NCI-H2171 treated with DMSO at 0.1 percent for 48 hours (cell line): ENCODE measurements around the gene ACOT2.
A peak's percentile ranks its signal among the peaks of the same experiment; 100 is the strongest.
"Not testable (repeated sequence)": the region's sequence is repeated elsewhere in the genome, so short reads cannot be mapped to it uniquely, and the experiment has no call there.

Experiments used
- DNase-seq: peaks from one replicate; lab custom pipeline; 2025; lab: John Stamatoyannopoulos, UW

ACOT2 gene

DNA sequence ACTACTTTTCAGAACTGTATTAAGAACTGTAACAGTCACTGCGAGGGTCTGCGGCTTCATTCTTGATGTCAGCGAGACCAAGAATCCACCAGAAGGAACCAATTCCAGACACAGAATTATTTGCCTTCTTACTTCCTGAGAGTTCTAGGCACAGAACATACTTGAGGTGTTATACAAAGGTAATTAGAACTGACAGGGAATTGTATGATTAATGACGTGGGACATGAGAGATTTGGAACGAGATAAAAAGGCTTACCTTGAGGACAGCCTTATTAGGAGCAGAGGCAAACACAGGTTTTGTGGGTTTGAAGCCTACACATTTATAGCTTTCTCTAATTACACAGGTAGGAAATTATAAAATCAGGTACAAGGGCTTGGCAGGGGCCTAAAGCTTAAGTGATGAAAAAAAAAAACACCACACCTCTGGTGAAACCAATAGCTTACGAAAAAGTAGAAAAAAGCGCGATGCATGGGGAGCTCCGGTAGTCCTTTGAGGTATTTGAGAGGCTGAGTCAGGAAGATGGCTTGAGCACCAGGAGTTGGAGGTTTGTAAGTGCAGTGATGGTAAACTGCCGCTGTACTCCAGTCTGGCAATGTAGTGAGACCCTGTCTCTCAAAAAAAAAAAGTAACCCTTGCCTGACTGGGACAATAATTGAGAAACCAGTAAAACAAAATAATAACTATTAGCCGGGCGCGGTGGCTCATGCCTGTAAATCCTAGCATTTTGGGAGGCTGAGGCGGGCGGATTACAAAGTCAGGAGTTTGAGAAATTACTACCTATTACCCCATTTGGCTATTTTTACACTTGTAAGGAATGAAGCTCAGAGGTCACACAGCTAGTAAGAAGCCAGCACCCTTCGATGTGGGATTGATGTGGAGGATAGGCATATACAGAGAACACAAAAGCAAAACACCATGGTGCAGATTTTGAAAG, 795 bp upstream of the ACOT2 start:
- peak; percentile 33 for DNase-seq

DNA sequence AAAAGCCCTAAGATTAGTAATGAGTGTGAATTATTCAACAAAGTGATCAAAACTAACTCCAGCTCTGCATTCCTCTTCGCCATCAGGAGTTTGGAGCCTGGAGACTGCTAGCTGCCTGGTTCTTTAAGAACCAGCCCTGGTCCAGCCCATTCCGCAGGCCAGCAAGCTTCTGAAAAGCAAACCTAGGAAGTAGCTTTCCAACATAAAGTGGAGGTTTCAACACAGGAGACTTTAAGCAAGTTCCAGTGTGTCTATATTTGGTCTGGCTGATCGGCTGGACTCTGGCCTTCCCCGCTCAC, 178 bp upstream of the ACOT2 start:
- DNase-seq: not testable (repeated sequence)

DNA sequence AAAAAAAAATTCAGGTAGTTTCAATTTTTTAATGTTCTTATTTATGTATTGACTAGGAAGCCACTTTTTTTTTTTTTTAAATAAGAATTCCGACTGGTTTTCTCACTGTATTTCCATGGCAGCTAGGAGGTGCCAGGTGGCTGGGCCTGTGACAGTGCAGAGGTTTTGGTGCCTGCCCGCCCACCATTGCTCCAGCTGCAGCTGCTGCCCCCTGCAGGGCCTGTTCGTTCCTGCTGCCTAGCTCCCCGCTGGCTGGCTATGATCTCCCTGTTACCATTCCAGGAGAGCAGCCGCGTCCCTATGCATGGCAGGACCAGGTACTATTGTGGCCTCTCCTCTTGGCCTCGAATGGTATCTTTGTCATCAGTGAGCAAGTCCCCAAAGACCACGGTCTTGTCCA, 1.9 kb downstream of the ACOT2 start:
- peak; percentile 67 for DNase-seq

DNA sequence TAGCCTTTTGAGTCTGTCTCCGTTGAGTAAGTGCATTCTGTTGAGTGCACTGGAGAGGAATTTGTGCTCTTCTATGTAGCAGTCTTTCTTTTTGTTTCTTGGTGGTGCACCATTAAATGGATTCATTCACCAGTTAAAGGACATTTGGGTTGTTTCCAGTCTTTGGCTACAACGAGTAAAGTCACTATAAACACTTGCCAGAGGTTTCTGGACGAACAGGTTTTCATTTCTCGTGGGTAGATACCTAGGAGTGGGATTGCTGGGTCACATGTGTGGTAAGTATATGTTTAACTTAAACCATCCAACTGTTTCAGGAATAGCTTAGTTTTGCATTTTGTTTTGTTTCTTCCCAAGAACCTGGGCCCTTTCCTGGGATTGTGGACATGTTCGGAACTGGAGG, 4.0 kb downstream of the ACOT2 start:
- DNase-seq: not testable (repeated sequence)

DNA sequence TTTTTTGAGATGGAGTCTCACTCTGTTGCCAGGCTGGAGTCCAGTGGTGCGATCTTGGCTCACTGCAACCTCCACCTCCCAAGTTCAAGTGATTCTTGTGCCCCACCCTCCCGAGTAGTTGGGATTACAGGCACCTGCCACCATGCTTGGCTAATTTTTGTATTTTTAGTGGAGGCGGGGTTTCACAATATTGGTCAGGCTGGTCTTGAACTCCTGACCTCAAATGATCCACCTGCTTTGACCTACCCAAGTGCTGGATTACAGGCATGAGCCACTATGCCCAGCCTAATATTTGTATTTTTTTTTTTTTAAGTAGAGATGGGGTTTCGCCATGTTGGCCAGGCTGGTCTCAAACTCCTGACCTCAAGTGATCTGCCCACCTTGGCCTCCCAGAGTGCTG, 4.7 kb downstream of the ACOT2 start:
- DNase-seq: not testable (repeated sequence)

DNA sequence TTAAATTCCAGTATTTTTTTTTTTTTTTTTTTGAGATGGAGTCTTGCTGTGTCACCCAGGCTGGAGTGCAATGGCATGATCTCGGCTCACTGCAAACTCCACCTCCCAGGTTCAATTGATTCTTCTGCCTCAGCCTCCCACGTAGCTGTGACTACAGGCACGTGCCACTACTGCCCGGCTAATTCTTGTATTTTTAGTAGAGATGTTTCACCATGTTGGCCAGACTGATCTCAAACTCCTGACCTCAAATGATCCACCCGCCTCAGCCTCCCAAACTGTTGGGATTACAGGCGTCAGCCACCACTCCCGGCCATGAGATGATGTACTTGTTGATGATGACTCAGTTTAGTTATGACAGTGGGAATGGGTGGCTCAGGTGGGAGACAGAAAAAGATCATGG, 5.2 kb downstream of the ACOT2 start:
- DNase-seq: not testable (repeated sequence)

DNA sequence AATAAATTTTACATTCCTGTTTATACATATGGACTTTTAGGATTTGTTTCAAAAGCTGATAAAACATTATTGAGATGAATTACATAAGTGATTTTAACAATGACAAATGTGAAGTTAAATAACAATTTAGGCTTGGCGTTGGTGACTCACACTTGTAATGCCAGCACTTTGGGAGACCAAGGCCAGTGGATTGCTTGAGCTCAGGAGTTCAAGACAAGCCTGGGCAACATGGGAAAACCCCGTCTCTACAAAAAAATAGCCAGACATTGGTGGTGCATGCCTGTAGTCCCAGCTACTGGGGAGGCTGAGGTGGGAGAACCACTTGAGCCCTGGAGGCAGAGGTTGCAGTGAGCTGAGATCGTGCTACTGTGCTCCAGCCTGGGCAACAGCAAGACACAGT, 7.4 kb downstream of the ACOT2 start:
- DNase-seq: no peak

DNA sequence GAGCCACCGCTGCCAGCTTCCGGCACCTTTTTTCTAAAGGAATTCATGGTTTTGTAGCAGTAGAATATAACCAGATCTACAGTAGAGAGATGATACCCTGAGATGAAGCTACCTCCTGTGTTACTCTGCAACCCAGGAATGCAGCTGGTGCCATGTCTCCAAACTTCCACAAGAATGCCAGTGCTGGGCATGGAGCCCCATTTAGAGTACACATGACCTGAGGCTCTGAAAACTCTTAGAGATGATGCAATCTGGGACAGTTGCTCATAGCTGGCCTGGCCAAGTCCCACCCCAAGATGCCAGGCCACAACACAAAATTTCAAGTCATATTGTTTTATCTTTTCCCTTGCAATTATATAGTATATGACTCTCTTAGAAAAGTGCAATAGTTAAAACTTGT, 8.2 kb downstream of the ACOT2 start:
- DNase-seq: not testable (repeated sequence)

DNA sequence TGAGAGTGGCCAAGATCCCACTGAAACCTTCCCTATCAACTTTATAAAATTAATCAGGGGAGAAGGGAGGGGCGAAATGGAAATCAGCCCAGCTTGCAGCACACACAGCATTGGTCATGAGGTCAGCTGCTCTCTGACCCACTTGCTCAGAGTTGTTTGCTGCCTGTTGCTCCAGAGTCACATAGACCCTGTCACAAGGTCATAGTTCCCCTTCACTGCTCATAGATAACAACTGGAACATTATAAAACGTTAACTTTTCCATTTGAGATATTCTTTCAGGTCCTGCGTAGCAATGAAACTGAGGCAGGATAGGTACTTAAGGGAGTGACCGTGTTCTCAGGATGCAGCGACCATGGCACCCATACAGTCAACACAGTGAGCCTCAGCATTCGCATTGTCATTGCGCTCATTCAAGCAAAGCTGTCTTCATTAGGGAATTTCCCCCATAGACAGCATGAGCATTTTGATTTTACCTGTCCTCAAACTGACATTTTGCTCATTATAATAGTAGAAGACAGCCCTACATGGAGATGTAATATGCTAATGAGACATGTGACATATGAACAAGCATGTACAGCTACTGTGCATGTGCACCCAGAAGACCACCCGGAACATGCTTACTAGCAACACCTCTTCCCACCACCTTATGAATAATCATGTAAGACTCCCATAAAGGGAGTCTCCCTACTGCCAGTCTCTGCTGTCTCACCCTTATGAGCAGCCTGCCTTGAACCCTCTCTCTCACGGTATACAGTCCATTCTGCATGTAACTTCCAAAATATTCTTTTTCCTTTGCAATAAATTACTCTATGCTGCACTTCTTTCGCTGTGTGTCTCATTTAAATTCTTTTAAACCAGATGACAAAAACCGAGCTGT, 13.3 kb downstream of the ACOT2 start:
- DNase-seq: not testable (repeated sequence)

DNA sequence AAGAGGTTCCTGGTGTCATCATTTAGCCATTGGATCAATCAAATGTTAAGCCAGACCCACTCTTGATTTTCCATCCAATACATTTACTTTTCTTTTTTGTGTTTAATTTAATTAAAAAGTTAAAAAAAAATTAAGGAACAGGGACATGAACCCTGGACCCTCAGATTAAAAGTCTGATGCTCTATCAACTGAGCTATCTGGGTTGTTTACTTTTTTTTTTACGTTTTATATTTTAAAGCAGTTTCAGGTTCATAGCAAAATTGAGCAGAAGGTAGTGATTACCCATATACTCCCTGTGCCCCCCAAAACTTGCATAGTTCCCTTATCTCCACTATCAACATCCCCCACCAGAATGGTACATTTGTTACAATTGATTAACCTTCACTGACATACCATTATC, 19.7 kb downstream of the ACOT2 start:
- DNase-seq: no peak

DNA sequence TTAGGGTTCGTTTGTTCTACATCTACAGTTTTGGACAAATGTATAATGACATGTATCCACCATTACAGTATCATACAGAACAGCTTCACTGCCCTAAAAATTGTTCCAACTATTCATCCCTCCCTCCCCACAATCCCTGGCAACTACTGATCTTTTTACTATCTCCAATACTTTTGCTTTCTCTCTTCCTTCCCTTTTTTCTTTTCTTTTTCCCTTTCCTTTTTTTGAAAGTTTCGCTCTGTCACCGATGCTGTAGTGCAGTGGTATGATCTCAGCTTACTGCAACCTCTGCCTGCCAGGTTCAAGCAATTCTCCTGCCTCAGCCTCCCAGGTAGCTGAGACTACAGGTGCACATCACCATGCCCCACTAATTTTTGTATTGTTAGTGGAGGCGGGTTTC, 20.1 kb downstream of the ACOT2 start:
- no peak for DNase-seq

DNA sequence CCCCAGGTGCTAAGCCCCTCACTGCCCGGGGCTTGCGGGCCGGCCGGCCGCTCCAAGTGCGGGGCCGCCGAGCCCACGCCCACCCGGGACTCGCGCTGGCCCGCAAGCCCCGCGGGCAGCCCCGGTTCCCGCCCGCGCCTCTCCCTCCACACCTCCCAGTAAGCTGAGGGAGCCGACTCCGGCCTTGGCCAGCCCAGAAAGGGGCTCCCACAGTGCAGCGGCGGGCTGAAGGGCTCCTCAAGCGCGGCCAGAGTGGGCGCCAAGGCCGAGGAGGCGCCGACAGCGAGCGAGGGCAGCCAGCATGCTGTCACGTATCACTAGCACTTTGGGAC, 21.6 kb downstream of the ACOT2 start:
- DNase-seq: not testable (repeated sequence)

DNA sequence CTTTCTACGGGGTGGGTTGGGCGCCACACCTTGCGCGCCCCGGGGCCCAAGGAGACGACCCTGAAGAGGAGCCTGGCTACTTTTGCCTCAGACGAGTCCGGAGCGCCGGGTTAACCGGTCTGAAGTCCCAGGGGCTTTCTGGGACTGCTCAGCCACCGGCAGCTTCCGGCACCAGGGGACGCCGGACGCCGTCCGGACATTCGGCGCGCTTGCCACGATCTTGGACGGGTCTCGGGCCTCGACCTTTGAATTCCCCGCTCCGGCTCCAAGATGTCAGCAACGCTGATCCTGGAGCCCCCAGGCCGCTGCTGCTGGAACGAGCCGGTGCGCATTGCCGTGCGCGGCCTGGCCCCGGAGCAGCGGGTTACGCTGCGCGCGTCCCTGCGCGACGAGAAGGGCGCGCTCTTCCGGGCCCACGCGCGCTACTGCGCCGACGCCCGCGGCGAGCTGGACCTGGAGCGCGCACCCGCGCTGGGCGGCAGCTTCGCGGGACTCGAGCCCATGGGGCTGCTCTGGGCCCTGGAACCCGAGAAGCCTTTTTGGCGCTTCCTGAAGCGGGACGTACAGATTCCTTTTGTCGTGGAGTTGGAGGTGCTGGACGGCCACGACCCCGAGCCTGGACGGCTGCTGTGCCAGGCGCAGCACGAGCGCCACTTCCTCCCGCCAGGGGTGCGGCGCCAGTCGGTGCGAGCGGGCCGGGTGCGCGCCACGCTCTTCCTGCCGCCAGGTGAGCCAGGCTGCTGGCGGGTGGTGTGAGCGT, 22.9 kb downstream of the ACOT2 start, which contains the start of gene ACOT4:
TSS of gene ACOT4 (plus strand) at position 184 of the 760 bp plus-strand sequence. CDS start at position 271, 87 bp downstream.
- peak; percentile 40 for DNase-seq

DNA sequence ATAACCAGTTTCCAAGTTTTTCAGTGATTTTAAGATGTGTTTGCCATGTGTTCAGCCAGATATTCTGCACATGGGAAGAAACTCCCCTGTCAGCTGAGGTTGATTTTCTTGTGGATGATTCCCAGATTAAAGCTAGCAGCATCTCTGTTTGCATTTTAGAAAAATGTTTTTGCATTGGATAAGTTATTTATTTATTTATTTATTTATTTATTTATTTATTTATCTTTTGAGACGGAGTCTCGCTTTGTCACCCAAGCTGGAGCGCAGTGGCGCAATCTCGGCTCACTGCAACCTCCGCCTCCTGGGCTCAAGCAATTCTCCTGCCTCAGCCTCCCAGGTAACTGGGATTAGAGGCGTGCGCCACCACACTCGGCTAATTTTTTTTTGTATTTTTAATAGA, 25.5 kb downstream of the ACOT2 start:
- no peak for DNase-seq

DNA sequence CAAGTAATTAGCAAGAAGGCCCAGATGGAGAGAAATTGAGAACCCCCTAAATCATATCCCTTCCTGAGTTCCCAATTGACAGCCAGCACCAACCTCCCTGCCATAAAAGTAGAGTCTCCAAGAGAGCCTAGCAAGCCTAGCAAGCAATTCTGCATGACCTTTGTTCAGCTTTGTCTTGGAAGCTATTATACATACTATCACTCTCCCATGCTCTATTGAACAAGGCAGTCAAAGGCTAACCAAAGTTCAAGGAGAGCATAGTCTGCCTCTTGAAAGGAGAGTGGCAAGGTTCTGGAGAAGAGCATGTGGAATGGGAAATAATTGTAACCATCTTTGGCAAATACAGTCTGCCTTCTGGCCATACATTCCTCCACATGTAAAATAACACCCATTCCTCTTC, 30.5 kb downstream of the ACOT2 start:
- no peak for DNase-seq

DNA sequence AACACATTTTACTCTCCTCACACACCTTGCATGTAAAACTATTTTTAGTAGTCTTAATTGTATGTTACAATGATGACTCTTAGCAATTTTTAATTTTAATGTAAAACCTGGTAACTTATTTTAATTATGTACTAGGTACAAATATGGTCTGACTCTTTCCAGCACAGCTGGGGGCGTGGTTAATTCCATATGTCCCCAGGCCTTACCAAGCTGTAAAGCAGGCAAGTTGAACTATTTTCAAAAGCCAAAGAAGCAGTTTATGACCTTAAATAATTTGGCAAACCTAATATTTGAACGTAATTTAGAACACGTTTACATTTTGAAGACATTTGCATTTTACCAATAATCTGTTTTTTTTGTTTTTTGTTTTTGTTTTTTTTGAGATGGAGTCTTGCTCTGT, 34.0 kb downstream of the ACOT2 start:
- DNase-seq: no peak

DNA sequence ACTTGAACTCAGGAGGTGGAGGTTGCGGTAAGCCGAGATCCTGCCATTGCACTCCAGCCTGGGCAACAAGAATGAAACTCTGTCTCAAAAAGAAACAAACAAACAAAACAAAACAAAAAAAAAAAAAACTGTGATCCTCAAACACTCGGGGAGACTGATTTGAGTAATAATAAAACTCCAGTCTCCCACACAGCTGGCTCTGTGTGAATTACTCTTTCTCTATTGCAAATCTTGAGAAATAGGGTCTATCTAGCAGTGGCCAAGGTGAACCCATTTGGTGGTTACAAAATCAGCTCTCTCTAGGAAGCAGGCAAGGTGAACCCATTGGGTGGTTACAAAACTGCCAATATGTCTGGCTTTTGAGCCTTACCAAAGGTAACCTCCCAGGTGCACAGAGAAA, 37.3 kb downstream of the ACOT2 start:
- DNase-seq: no peak

DNA sequence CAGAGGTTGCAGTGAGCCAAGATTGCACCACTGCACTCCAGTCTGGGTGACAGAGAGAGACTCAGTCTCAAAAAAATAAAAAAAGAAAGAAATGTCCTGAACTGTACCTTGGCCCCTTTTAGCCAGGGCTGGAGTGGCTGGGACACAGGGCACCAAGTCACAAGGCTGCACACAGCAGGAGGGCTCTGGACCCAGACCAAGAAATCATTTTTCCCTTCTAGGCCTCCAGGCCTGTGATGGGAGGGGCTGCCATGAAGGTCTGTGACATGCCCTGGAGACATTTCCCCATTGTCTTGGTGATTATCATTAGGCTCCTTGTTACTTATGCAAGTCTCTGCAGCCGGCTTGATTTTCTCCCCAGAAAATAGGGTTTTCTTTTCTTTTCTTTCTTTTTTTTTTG, 38.2 kb downstream of the ACOT2 start:
- DNase-seq: no peak

DNA sequence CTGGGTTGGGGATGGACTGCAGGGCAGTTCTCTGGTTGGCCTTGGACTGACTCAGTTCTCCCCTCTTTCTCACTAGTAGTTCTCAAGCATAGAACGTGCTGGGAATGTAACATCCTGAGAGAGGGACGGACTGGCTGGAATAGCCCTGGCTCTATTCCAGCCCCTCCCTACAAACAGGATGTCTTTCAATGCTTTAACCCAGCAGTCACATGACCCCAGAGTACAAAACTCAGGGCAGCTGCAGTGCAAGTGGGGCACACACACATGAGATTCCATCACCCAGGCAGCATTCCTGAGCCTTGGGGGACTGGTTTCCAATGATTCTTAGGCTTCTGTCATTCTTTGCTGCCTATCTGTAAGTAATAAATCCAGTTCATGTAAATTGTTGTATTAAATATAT, 41.7 kb downstream of the ACOT2 start:
- no peak for DNase-seq

DNA sequence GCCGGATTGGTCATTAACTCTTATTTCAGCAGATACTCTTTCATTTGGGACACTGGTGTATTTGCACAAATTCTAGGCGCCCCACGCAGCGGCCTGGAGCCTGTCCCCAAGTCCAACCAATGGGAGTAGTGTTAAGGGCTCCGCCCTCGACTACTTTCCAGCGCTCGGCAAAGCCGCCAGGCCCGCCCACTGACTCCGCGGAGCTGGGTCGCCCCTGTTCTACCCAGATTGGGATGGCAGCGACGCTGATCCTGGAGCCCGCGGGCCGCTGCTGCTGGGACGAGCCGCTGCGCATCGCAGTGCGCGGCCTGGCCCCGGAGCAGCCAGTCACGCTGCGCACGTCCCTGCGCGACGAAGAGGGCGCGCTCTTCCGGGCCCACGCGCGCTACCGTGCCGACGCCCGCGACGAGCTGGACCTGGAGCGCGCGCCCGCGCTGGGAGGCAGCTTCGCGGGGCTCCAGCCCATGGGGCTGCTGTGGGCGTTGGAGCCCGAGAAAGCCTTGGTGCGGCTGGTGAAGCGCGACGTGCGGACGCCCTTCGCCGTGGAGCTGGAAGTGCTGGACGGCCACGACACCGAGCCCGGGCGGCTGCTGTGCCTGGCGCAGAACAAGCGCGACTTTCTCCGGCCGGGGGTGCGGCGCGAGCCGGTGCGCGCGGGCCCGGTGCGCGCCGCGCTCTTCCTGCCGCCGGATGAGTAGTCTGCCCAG, 43.5 kb downstream of the ACOT2 start, which contains the start of gene ACOT6:
TSS of gene ACOT6 (plus strand) at position 179 of the 707 bp plus-strand sequence. CDS start at position 234, 55 bp downstream.
- peak; percentile 49 for DNase-seq

DNA sequence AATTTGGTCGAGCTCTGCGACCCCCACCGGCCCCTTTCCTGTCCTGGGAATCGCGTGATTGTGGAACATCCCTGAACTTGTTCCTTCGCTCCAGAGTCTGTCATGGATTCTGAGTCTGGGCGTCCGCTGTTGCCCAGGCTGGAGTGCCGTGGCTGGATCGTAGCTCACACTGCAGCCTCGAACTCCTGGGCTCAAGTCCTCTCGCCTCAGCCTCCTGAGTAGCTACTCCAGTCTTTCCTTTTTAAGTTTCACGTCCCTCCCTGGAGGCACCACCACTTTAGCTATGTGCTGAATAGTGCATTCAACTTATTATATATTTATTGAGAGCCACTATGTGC, 44.0 kb downstream of the ACOT2 start:
- peak; percentile 30 for DNase-seq
